Measurements from ENCODE around the gene USP44. TPM values are rescaled to one million over a fixed set of nuclear protein-coding genes. Genes with fewer than 3 reads are reported as not detected.

Gene USP44
- total and polyA plus RNA-seq, 2 experiments from 2014 or later: 1.2 to 2.2 TPM

DNA sequence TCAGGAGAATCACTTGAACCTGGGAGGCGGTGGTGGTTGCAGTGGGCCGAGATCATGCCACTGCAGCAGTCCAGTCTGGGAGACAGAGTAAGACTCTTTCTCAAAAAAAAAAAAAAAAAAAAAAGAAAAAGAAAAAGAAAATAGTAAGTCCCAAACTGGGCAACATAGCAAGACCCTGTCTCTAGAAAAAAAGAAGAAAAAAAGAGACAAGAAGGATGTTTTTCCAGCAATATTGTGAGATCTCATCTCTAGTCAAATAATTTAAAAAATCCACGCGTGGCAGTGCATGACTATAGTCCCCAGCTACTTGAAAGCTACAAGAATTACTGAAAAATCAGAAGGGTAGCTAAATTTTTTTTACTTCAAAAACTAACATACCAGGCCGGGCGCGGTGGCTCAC, 8.0 kb downstream of the USP44 start:
- DNase-seq (ENCODE audit: low read depth in 1 of 2, low spot score in 1 of 2): no peak
- H3K27me3 ChIP-seq: peaks cover 30% of the 10 kb centered on the region
- no peaks in the 10 kb centered on the region for H3K9me3 ChIP-seq (ENCODE audit: low read depth)
- no peaks in the 10 kb centered on the region for H3K36me3 ChIP-seq
- no peak overlapping the region for H3K27ac ChIP-seq
- H3K4me3 ChIP-seq: no peak overlapping the region
- no peaks in the 10 kb centered on the region for H3K4me1 ChIP-seq (ENCODE audit: low read depth)
- TF ChIP-seq, protein P1, sequence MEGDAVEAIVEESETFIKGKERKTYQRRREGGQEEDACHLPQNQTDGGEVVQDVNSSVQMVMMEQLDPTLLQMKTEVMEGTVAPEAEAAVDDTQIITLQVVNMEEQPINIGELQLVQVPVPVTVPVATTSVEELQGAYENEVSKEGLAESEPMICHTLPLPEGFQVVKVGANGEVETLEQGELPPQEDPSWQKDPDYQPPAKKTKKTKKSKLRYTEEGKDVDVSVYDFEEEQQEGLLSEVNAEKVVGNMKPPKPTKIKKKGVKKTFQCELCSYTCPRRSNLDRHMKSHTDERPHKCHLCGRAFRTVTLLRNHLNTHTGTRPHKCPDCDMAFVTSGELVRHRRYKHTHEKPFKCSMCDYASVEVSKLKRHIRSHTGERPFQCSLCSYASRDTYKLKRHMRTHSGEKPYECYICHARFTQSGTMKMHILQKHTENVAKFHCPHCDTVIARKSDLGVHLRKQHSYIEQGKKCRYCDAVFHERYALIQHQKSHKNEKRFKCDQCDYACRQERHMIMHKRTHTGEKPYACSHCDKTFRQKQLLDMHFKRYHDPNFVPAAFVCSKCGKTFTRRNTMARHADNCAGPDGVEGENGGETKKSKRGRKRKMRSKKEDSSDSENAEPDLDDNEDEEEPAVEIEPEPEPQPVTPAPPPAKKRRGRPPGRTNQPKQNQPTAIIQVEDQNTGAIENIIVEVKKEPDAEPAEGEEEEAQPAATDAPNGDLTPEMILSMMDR (IDR thresholded peaks at IDR 0.05; ENCODE audit: low read depth, low read length): no peak

DNA sequence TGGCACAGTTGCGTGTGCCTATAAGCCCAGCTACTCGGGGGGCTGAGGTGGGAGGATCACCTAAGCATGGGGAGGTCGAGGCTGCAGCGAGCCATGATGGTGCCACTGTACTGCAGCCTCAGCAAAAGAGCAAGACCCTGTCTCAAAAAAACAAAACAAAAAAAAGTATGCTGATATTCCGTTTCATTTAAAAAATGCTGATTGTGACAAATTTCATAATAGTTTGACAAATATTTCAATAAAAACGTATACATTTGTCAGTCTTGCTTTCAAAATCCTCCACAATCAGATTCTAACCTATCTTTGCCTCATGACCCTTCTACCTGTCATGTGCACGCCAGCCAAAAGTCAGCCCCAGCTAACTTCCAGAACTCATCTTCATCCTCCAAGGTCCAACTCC, 9.8 kb downstream of the USP44 start:
- Histone ChIP-seq H3K27ac (no peak overlapping the region), H3K4me1 (ENCODE audit: low read depth) (no peaks in the 10 kb centered on the region), H3K36me3 (no peaks in the 10 kb centered on the region), H3K9me3 (ENCODE audit: low read depth) (no peaks in the 10 kb centered on the region), H3K27me3 (peaks cover 12% of the 10 kb centered on the region), H3K4me3 (no peak overlapping the region)
- no peak for DNase-seq (ENCODE audit: low read depth in 1 of 2, low spot score in 1 of 2)
- TF ChIP-seq, protein P1 (IDR thresholded peaks at IDR 0.05; ENCODE audit: low read depth, low read length): no peak

DNA sequence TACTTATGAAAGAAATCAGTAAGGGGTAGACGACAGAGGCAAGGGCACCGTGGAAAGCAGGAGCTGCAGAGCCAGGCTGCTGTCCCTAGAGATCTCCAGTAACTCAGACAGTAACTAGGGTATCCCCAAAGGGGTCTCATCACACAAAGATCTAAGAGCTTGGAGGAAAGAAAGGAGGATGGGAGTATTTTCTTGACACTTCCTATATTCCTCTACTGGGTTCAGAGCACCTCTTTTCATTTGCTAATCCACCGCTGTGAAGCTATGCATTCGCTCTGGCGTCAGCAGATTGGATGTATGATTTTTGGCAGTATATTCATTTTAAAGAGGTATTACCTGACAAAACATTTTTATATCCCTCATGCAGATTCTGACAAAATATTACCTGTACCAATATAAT, 12.6 kb downstream of the USP44 start:
- no peak overlapping the region for H3K27ac ChIP-seq
- no peak for DNase-seq (ENCODE audit: low read depth in 1 of 2, low spot score in 1 of 2)
- H3K4me1 ChIP-seq (ENCODE audit: low read depth): no peaks in the 10 kb centered on the region
- H3K4me3 ChIP-seq: no peak overlapping the region
- no peaks in the 10 kb centered on the region for H3K9me3 ChIP-seq (ENCODE audit: low read depth)
- H3K36me3 ChIP-seq: no peaks in the 10 kb centered on the region
- TF ChIP-seq, protein P1 (IDR thresholded peaks at IDR 0.05; ENCODE audit: low read depth, low read length): no peak
- H3K27me3 ChIP-seq: no peaks in the 10 kb centered on the region

DNA sequence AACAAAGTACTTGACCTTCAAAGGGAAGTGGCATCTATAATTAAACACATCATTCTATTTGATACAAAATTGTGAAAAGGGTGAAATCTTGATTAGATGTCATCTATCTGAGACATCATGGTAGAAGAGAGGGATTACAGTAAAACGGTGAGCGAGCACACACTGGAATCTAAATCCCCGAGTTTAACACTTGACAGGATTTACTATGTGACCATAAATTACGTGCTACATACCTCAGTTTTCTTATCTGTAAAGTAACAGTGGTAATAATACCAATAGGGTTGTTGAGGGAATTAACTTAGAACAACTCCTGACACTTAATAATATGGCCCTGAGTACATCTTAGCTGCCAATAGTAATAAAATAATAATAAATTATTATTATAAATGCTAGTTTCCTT, 13.3 kb downstream of the USP44 start:
- Histone ChIP-seq H3K36me3 (no peaks in the 10 kb centered on the region), H3K4me1 (ENCODE audit: low read depth) (no peaks in the 10 kb centered on the region), H3K27me3 (no peaks in the 10 kb centered on the region), H3K27ac (no peak overlapping the region), H3K4me3 (no peak overlapping the region), H3K9me3 (ENCODE audit: low read depth) (no peaks in the 10 kb centered on the region)
- no peak for DNase-seq (ENCODE audit: low read depth in 1 of 2, low spot score in 1 of 2)
- TF ChIP-seq, protein P1 (IDR thresholded peaks at IDR 0.05; ENCODE audit: low read depth, low read length): no peak

DNA sequence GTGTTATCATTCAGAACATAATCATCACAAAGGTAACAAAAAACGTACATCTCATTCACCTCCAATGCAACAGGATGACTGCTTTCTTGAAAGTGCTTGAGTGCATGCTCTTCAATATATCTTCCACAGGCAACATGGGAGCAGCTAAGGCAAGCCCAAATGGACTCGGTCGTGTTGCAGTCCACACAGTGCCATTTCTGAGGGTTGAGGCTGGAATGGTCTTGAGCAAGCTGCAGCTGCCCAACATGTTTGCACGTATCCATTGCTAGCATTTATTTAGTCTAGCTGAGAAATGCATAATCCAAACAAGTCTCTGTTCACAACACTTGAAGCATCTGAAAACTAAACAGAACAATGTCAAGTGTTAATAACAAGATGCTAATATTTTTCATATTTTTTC, 17.3 kb downstream of the USP44 start:
- no peak for DNase-seq (ENCODE audit: low read depth in 1 of 2, low spot score in 1 of 2)
- no peaks in the 10 kb centered on the region for H3K27me3 ChIP-seq
- no peak overlapping the region for H3K4me3 ChIP-seq
- H3K4me1 ChIP-seq (ENCODE audit: low read depth): no peaks in the 10 kb centered on the region
- H3K9me3 ChIP-seq (ENCODE audit: low read depth): no peaks in the 10 kb centered on the region
- no peaks in the 10 kb centered on the region for H3K36me3 ChIP-seq
- no peak overlapping the region for H3K27ac ChIP-seq
- TF ChIP-seq, protein P1 (IDR thresholded peaks at IDR 0.05; ENCODE audit: low read depth, low read length): no peak

DNA sequence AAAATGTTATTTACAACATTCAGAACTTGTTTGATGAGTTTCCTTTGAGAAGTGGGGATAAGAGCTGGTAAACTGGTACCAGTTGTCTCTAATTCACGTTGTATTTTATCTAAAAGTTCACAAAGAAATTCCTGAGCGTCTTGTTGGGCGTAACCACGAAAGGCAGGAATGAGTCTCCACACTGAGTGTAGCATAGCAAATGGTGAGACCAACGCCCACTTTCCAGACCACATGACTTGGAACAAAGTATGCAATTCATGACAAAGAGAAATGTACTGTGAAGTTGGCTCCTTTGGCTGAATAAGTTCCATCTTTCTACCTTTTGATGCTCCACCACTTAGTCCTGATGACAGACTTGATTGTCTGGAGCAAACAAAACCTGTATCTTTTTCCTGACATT, 18.4 kb downstream of the USP44 start:
- Histone ChIP-seq H3K27ac (no peak overlapping the region), H3K27me3 (no peaks in the 10 kb centered on the region), H3K36me3 (no peaks in the 10 kb centered on the region), H3K9me3 (ENCODE audit: low read depth) (no peaks in the 10 kb centered on the region), H3K4me1 (ENCODE audit: low read depth) (no peaks in the 10 kb centered on the region), H3K4me3 (no peak overlapping the region)
- TF ChIP-seq, protein P1 (IDR thresholded peaks at IDR 0.05; ENCODE audit: low read depth, low read length): no peak
- DNase-seq (ENCODE audit: low read depth in 1 of 2, low spot score in 1 of 2): peak in 1 of 2 donors; percentile 58

Data from cardiac muscle cell (in vitro differentiated cells and primary cell).